ENCODE measurements around the gene MNT.

DNA sequence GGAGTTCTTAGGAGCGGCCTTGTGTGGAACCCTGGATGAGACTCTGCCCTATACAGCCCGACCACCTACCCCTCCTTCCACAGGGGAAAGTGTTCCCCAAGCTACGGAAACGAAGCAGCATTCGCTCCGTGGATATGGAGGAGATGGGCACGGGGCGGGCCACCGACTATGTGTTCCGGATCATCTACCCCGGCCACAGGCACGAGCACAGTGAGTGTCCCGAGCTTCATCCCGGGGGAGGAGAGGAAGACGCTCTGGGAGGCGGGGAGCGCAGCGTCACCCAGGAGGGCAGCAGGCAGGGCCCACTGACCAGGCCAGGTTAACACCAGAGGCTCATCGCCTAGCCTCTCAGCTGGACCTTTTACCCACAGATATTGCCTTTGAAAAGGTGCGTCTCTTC, 35.7 kb downstream of the MNT start:
- TF ChIP-seq MTA3 (IDR thresholded peaks at IDR 0.05; ENCODE audit: borderline replicate concordance) = no peak
- TF ChIP-seq KDM5B (IDR thresholded peaks at IDR 0.05; ENCODE audit: insufficient replicate concordance, low read depth, low read length) = no peak
- TF ChIP-seq HDAC2 (IDR thresholded peaks at IDR 0.05) = no peak
- TF ChIP-seq IRF2 (CRISPR knock-in tag; IDR thresholded peaks at IDR 0.05) = no peak
- TF ChIP-seq, protein P1, sequence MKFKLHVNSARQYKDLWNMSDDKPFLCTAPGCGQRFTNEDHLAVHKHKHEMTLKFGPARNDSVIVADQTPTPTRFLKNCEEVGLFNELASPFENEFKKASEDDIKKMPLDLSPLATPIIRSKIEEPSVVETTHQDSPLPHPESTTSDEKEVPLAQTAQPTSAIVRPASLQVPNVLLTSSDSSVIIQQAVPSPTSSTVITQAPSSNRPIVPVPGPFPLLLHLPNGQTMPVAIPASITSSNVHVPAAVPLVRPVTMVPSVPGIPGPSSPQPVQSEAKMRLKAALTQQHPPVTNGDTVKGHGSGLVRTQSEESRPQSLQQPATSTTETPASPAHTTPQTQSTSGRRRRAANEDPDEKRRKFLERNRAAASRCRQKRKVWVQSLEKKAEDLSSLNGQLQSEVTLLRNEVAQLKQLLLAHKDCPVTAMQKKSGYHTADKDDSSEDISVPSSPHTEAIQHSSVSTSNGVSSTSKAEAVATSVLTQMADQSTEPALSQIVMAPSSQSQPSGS (CRISPR knock-in tag; IDR thresholded peaks at IDR 0.05) = no peak
- TF ChIP-seq SRF (CRISPR knock-in tag; IDR thresholded peaks at IDR 0.05) = no peak
- TF ChIP-seq, protein P2, sequence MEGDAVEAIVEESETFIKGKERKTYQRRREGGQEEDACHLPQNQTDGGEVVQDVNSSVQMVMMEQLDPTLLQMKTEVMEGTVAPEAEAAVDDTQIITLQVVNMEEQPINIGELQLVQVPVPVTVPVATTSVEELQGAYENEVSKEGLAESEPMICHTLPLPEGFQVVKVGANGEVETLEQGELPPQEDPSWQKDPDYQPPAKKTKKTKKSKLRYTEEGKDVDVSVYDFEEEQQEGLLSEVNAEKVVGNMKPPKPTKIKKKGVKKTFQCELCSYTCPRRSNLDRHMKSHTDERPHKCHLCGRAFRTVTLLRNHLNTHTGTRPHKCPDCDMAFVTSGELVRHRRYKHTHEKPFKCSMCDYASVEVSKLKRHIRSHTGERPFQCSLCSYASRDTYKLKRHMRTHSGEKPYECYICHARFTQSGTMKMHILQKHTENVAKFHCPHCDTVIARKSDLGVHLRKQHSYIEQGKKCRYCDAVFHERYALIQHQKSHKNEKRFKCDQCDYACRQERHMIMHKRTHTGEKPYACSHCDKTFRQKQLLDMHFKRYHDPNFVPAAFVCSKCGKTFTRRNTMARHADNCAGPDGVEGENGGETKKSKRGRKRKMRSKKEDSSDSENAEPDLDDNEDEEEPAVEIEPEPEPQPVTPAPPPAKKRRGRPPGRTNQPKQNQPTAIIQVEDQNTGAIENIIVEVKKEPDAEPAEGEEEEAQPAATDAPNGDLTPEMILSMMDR (IDR thresholded peaks at IDR 0.05 in 2 of 3, conservative IDR thresholded peaks at IDR 0.05 in 1 of 3; ENCODE audit: insufficient read depth in 2 of 3, low read depth in 1 of 3, low read length in 3 of 3) = no peak
- TF ChIP-seq HNRNPK (IDR thresholded peaks at IDR 0.05; ENCODE audit: low read depth, low read length, poor library complexity, severe bottlenecking) = no peak
- TF ChIP-seq RNF2 (IDR thresholded peaks at IDR 0.05) = no peak
- TF ChIP-seq POLR2AphosphoS5 (IDR thresholded peaks at IDR 0.05; ENCODE audit: control insufficient read depth, insufficient read depth, low read depth, low read length) = no peak
- no peak for TF ChIP-seq EP300 (IDR thresholded peaks at IDR 0.05; ENCODE audit: low read length)

Data from K562 (cell line).